HepG2 (cell line): ENCODE data around the gene TCF12. TPM values are rescaled to one million over a fixed set of nuclear protein-coding genes. Genes with fewer than 3 reads are reported as not detected.

ENCODE experiments used
- ATAC-seq: fragments of 200-7000 bp; cut with Tn5 transposase; 3 replicates; pipeline ENCODE4 v1.9.1; 2020; ENCODE audit warnings: mild to moderate bottlenecking, moderate library complexity
- BruUV-seq: library from RNA; stranded (reverse); fragments of 400-500 nt; replicated peaks from 2 replicates; lab custom pipeline; 2021; lab: Mats Ljungman, UMichigan
- CTCF ChIA-PET: fragments of 300-600 bp; formaldehyde crosslinking; extraction: SDS; loops from one replicate; lab custom pipeline; 2021; ENCODE audit warnings: low total read pairs, inconsistent platforms, low intra/inter-chr PET ratio; lab: Yijun Ruan, JAX
- POLR2A ChIA-PET: fragments of 350-600 bp; sonication (Branson Sonifier 250); formaldehyde crosslinking; loops from one replicate; lab custom pipeline; 2020; ENCODE audit warnings: antibody characterized with exemption, inconsistent platforms; lab: Yijun Ruan, JAX
- DNase-seq: peaks from one replicate; pipeline ENCODE4 v3.0.0-alpha.2; 2015; ENCODE audit warnings: low spot score
- FAIRE-seq: peaks from 3 replicates; lab custom pipeline; 2011; peaks lifted over from hg19 to GRCh38; lab: Jason Lieb, UNC
- H2AFZ ChIP-seq: one replicate; pipeline ENCODE4 v1.6.1; 2011; ENCODE audit warnings: low read length, inconsistent platforms
- H3K27ac ChIP-seq: fragments of 300-600 bp; 3 replicates; pipeline ENCODE4 v1.8.0; 2011; ENCODE audit warnings: mixed run types, mild to moderate bottlenecking, mixed read lengths, low read length, inconsistent platforms; ENCODE audit not compliant: insufficient read depth; ENCODE audit errors: extremely low read length
- H3K27me3 ChIP-seq, 2 experiments: fragments of 200-600 bp in 1 of 2; 2 replicates in 1 of 2; 3 replicates in 1 of 2; pipeline versions ENCODE4 v1.6.0 to v1.8.0; 2011; ENCODE audit warnings: low read length in 2 of 2, mild to moderate bottlenecking in 2 of 2, moderate library complexity in 2 of 2, inconsistent platforms in 1 of 2; ENCODE audit not compliant: insufficient read depth in 2 of 2, control insufficient read depth in 1 of 2
- H3K36me3 ChIP-seq, 2 experiments: fragments of 200-600 bp in 1 of 2; replicated peaks in 1 of 2; 2 replicates in 1 of 2; 3 replicates in 1 of 2; pipeline versions ENCODE4 v1.5.1 to v1.8.0; 2011; ENCODE audit warnings: low read length in 2 of 2, inconsistent platforms in 1 of 2; ENCODE audit not compliant: insufficient read depth in 2 of 2, control insufficient read depth in 1 of 2
- H3K4me1 ChIP-seq: 2 replicates; pipeline ENCODE4 v1.5.1; 2012; ENCODE audit warnings: low read length, inconsistent platforms; ENCODE audit not compliant: insufficient read depth
- H3K4me2 ChIP-seq: 2 replicates; pipeline ENCODE4 v1.6.0; 2011; ENCODE audit warnings: low read depth, low read length, inconsistent platforms
- H3K4me3 ChIP-seq, 3 experiments: fragments of 200-600 bp in 1 of 3; sonication (generic), shearing (Covaris generic) in 1 of 3; replicated peaks in 1 of 3; 2 replicates each; pipeline ENCODE4 v1.5.1; 2011 to 2016; ENCODE audit warnings: low read length in 3 of 3, inconsistent platforms in 2 of 3, low read depth in 2 of 3, mild to moderate bottlenecking in 2 of 3, control low read depth in 1 of 3, mixed read lengths in 1 of 3; ENCODE audit not compliant: insufficient read depth in 1 of 3
- H3K79me2 ChIP-seq: one replicate; pipeline ENCODE4 v1.6.1; 2011; ENCODE audit warnings: low read length, inconsistent platforms; ENCODE audit not compliant: insufficient read depth
- H3K9ac ChIP-seq: 2 replicates; pipeline ENCODE4 v1.6.0; 2011; ENCODE audit warnings: mild to moderate bottlenecking, low read depth, low read length, inconsistent platforms; ENCODE audit not compliant: insufficient read depth
- H3K9me3 ChIP-seq: 2 replicates; pipeline ENCODE4 v1.5.1; 2012; ENCODE audit warnings: mild to moderate bottlenecking, low read length
- H4K20me1 ChIP-seq: 2 replicates; pipeline ENCODE4 v1.6.0; 2011; ENCODE audit warnings: inconsistent platforms, mild to moderate bottlenecking, low read length, moderate library complexity; ENCODE audit not compliant: insufficient read depth
- GFI1 ChIP-seq: sonication (generic); formaldehyde crosslinking; IDR thresholded peaks from 2 replicates; pipeline ENCODE4 v1.5.0; 2020; ENCODE audit warnings: missing genetic modification reagents, mild to moderate bottlenecking, borderline replicate concordance
- MAFF ChIP-seq: IDR thresholded peaks from 2 replicates; pipeline ENCODE4 v1.6.1; 2011; ENCODE audit warnings: low read depth, low read length, improper control_type of control experiment
- MAFK ChIP-seq, 2 experiments: IDR thresholded peaks in 1 of 2; conservative IDR thresholded peaks in 1 of 2; 2 replicates each; pipeline ENCODE4 v1.6.1; 2011; ENCODE audit warnings: improper control_type of control experiment in 2 of 2, low read length in 2 of 2
- RBM39 ChIP-seq: fragments of 200-400 bp; formaldehyde crosslinking; IDR thresholded peaks from one replicate; pipeline ENCODE4 v1.6.1; 2018; ENCODE audit warnings: antibody characterized with exemption, mild to moderate bottlenecking, low read depth, low read length; ENCODE audit not compliant: poor library complexity, severe bottlenecking
- ZNF281 ChIP-seq: sonication (generic); formaldehyde crosslinking; IDR thresholded peaks from 2 replicates; pipeline ENCODE4 v1.4.0; 2020; ENCODE audit warnings: missing genetic modification reagents, borderline replicate concordance
- ZNF562 ChIP-seq: sonication (generic); formaldehyde crosslinking; IDR thresholded peaks from 2 replicates; pipeline ENCODE4 v1.8.0; 2022; ENCODE audit warnings: missing genetic modification reagents, borderline replicate concordance
- in situ Hi-C: cut with HindIII; loops from 2 replicates; pipeline ENCODE4 v1.10.0; 2017; ENCODE audit warnings: low pct_unique_long_range_greater_than_20kb; ENCODE audit not compliant: extremely low pct_ligation_motif_present
- intact Hi-C: fragments of 100-400 bp; cut with micrococcal nuclease; formaldehyde crosslinking; loops from one replicate; pipeline ENCODE4 v1.10.0; 2022; ENCODE audit not compliant: unreplicated experiment
- polyA plus RNA-seq, 8 experiments: library from polyadenylated mRNA; depleted of rRNA in 3 of 8; stranded (reverse) in 7 of 8; unstranded in 1 of 8; fragments of >200 nt; fragmentation: Illumina TruSeq in 4 of 8; extraction: Trizol in 4 of 8; gene quantifications; 2 replicates each; pipeline versions ENCODE4 v1.2.1 to v1.2.3, GENCODE V29; 2011 to 2016; ENCODE audit warnings: low read depth in 4 of 8, missing spikeins in 1 of 8, mixed read lengths in 1 of 8; ENCODE audit not compliant: insufficient read depth in 1 of 8
- total RNA-seq, 5 experiments: library from RNA; depleted of rRNA; stranded (reverse); fragments of >200 nt; fragmentation: Illumina TruSeq; extraction: Trizol; gene quantifications; 2 replicates each; pipeline ENCODE4 v1.2.3, GENCODE V29; 2016; ENCODE audit warnings: low read depth in 1 of 5

TCF12 gene
- total and polyA plus RNA-seq, 2 of the 13 experiments (the other 11 are each of a cell fraction or from before 2014, with no cell fraction given) = 48.6 to 51.1 TPM

- TF ChIP-seq ZNF281 = no peak
- no peak for TF ChIP-seq GFI1 (CRISPR knock-in tag)
Observed at GRCh38 chr15:57158997-57159668, 240.7 kb downstream of the TCF12 start (continued).

GRCh38 chr15:57159767-57160166 lies 241.3 kb downstream of the TCF12 start:
- Histone ChIP-seq H3K9ac (no peak overlapping the region), H2AFZ (no peak overlapping the region), H3K27me3 (no peaks in the 10 kb centered on the region), H4K20me1 (no peaks in the 10 kb centered on the region), H3K4me2 (no peak overlapping the region), H3K9me3 (no peaks in the 10 kb centered on the region), H3K4me3 (no peak overlapping the region), H3K36me3 (peaks cover 0 to 1% of the 10 kb centered on the region in 2 experiments; a peak in 3 of 5 replicates), H3K79me2 (no peaks in the 10 kb centered on the region), H3K27ac (no peak overlapping the region), H3K4me1 (no peaks in the 10 kb centered on the region)
- intact Hi-C loops = no loop called here
- no peak for DNase-seq
- BruUV-seq = no TSS peak
- in situ Hi-C loops = loop anchor here (25.0 kb wide), 1 partner anchor 378 kb away; no protein-coding TSS in a partner anchor
- ChIA-PET CTCF (no interaction called here), POLR2A (no interaction called here)
- FAIRE-seq = no peak
- peak; percentile 49; the same call in 1 of the 2 replicates for TF ChIP-seq MAFF
- TF ChIP-seq ZNF562 (CRISPR knock-in tag) = no peak
- no peak for TF ChIP-seq RBM39
- peak; percentile 52 to 73; a peak in 3 of 4 replicates for TF ChIP-seq MAFK (conservative IDR thresholded peaks at IDR 0.05 in 1 of 2, IDR thresholded peaks at IDR 0.05 in 1 of 2; ENCODE audit: low read length in 2 of 2)
- no peak for ATAC-seq
